GM23338 (cell line): ENCODE data around the gene USP35.

ENCODE experiments used
- CREB1 ChIP-seq: fragments of 250-450 bp; sonication (Bioruptor Pico); IDR thresholded peaks from 2 replicates; pipeline ENCODE4 v1.5.0; 2020; ENCODE audit warnings: low read depth, mild to moderate bottlenecking, moderate library complexity
- EZH2 ChIP-seq: fragments of 200-600 bp; sonication (generic); IDR thresholded peaks from one replicate; pipeline ENCODE4 v1.8.0; 2017; ENCODE audit warnings: antibody characterized with exemption, mild to moderate bottlenecking, low read depth; ENCODE audit not compliant: unreplicated experiment
- EZH2phosphoT487 ChIP-seq: fragments of 200-600 bp; sonication (generic); IDR thresholded peaks from one replicate; pipeline ENCODE4 v1.8.1; 2018; ENCODE audit warnings: antibody characterized with exemption; ENCODE audit not compliant: unreplicated experiment
- POLR2AphosphoS5 ChIP-seq: IDR thresholded peaks from 2 replicates; pipeline ENCODE4 v1.6.1; 2016; ENCODE audit warnings: antibody characterized with exemption, low read depth
- STAT1 ChIP-seq: IDR thresholded peaks from one replicate; pipeline ENCODE4 v1.6.1; 2016; ENCODE audit warnings: antibody characterized with exemption; ENCODE audit not compliant: unreplicated experiment
- ZNF114 ChIP-seq: fragments of 250-450 bp; sonication (Bioruptor Pico); IDR thresholded peaks from 2 replicates; pipeline ENCODE4 v1.5.0; 2020; ENCODE audit warnings: mild to moderate bottlenecking, moderate library complexity
- ZNF331 ChIP-seq: fragments of 250-450 bp; sonication (Bioruptor Pico); IDR thresholded peaks from 2 replicates; pipeline ENCODE4 v1.5.0; 2020; ENCODE audit warnings: low read depth, mild to moderate bottlenecking, moderate library complexity
- TF ChIP-seq, protein P1 (sequence below): IDR thresholded peaks from one replicate; pipeline ENCODE4 v1.6.1; 2018; ENCODE audit warnings: antibody characterized with exemption; ENCODE audit not compliant: unreplicated experiment
- TF ChIP-seq, protein P2 (sequence below), 2 experiments: fragments of 200-600 bp in 1 of 2; sonication (generic) in 1 of 2; conservative IDR thresholded peaks; 2 replicates each; pipeline versions ENCODE4 v1.5.1 to v1.6.1; 2016 to 2017; ENCODE audit warnings: antibody characterized with exemption in 2 of 2, low read depth in 2 of 2, mild to moderate bottlenecking in 2 of 2, moderate library complexity in 1 of 2
- TF ChIP-seq, protein P3 (sequence below): IDR thresholded peaks from 2 replicates; pipeline ENCODE4 v1.6.1; 2016; ENCODE audit warnings: antibody characterized with exemption
- TF ChIP-seq, protein P4 (sequence below): fragments of 250-450 bp; sonication (Bioruptor Pico); IDR thresholded peaks from 2 replicates; pipeline ENCODE4 v1.5.0; 2020; ENCODE audit warnings: mild to moderate bottlenecking, moderate library complexity

DNA sequence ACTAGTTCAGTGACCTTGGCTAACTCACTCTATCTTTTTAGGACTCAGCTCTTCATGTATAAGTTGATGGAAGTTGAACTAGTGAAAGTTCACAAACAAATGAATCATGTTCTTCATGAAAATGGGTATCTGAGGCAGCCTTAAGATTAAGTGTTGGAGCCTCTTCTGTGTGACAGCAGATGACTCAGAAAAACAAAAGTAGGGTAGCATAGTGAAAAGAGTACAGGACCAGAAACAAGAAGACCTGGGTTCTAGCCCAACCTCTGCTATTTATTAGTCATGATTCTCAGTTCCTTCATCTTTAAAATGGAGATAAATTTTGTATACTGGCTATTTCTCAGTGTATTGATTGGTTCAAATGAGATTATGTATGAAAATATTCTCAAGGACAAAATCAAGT lies 60.2 kb downstream of the USP35 start:
- TF ChIP-seq EZH2 (no peak), POLR2AphosphoS5 (no peak), EZH2phosphoT487 (no peak), ZNF114 (CRISPR knock-in tag) (no peak), CREB1 (CRISPR knock-in tag) (no peak), STAT1 (no peak), ZNF331 (no peak)
- TF ChIP-seq, protein P1, sequence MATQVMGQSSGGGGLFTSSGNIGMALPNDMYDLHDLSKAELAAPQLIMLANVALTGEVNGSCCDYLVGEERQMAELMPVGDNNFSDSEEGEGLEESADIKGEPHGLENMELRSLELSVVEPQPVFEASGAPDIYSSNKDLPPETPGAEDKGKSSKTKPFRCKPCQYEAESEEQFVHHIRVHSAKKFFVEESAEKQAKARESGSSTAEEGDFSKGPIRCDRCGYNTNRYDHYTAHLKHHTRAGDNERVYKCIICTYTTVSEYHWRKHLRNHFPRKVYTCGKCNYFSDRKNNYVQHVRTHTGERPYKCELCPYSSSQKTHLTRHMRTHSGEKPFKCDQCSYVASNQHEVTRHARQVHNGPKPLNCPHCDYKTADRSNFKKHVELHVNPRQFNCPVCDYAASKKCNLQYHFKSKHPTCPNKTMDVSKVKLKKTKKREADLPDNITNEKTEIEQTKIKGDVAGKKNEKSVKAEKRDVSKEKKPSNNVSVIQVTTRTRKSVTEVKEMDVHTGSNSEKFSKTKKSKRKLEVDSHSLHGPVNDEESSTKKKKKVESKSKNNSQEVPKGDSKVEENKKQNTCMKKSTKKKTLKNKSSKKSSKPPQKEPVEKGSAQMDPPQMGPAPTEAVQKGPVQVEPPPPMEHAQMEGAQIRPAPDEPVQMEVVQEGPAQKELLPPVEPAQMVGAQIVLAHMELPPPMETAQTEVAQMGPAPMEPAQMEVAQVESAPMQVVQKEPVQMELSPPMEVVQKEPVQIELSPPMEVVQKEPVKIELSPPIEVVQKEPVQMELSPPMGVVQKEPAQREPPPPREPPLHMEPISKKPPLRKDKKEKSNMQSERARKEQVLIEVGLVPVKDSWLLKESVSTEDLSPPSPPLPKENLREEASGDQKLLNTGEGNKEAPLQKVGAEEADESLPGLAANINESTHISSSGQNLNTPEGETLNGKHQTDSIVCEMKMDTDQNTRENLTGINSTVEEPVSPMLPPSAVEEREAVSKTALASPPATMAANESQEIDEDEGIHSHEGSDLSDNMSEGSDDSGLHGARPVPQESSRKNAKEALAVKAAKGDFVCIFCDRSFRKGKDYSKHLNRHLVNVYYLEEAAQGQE: no peak
- TF ChIP-seq, protein P2, sequence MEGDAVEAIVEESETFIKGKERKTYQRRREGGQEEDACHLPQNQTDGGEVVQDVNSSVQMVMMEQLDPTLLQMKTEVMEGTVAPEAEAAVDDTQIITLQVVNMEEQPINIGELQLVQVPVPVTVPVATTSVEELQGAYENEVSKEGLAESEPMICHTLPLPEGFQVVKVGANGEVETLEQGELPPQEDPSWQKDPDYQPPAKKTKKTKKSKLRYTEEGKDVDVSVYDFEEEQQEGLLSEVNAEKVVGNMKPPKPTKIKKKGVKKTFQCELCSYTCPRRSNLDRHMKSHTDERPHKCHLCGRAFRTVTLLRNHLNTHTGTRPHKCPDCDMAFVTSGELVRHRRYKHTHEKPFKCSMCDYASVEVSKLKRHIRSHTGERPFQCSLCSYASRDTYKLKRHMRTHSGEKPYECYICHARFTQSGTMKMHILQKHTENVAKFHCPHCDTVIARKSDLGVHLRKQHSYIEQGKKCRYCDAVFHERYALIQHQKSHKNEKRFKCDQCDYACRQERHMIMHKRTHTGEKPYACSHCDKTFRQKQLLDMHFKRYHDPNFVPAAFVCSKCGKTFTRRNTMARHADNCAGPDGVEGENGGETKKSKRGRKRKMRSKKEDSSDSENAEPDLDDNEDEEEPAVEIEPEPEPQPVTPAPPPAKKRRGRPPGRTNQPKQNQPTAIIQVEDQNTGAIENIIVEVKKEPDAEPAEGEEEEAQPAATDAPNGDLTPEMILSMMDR (conservative IDR thresholded peaks at IDR 0.05; ENCODE audit: low read depth in 2 of 2): no peak
- TF ChIP-seq, protein P3, sequence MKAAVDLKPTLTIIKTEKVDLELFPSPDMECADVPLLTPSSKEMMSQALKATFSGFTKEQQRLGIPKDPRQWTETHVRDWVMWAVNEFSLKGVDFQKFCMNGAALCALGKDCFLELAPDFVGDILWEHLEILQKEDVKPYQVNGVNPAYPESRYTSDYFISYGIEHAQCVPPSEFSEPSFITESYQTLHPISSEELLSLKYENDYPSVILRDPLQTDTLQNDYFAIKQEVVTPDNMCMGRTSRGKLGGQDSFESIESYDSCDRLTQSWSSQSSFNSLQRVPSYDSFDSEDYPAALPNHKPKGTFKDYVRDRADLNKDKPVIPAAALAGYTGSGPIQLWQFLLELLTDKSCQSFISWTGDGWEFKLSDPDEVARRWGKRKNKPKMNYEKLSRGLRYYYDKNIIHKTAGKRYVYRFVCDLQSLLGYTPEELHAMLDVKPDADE: no peak
- TF ChIP-seq, protein P4, sequence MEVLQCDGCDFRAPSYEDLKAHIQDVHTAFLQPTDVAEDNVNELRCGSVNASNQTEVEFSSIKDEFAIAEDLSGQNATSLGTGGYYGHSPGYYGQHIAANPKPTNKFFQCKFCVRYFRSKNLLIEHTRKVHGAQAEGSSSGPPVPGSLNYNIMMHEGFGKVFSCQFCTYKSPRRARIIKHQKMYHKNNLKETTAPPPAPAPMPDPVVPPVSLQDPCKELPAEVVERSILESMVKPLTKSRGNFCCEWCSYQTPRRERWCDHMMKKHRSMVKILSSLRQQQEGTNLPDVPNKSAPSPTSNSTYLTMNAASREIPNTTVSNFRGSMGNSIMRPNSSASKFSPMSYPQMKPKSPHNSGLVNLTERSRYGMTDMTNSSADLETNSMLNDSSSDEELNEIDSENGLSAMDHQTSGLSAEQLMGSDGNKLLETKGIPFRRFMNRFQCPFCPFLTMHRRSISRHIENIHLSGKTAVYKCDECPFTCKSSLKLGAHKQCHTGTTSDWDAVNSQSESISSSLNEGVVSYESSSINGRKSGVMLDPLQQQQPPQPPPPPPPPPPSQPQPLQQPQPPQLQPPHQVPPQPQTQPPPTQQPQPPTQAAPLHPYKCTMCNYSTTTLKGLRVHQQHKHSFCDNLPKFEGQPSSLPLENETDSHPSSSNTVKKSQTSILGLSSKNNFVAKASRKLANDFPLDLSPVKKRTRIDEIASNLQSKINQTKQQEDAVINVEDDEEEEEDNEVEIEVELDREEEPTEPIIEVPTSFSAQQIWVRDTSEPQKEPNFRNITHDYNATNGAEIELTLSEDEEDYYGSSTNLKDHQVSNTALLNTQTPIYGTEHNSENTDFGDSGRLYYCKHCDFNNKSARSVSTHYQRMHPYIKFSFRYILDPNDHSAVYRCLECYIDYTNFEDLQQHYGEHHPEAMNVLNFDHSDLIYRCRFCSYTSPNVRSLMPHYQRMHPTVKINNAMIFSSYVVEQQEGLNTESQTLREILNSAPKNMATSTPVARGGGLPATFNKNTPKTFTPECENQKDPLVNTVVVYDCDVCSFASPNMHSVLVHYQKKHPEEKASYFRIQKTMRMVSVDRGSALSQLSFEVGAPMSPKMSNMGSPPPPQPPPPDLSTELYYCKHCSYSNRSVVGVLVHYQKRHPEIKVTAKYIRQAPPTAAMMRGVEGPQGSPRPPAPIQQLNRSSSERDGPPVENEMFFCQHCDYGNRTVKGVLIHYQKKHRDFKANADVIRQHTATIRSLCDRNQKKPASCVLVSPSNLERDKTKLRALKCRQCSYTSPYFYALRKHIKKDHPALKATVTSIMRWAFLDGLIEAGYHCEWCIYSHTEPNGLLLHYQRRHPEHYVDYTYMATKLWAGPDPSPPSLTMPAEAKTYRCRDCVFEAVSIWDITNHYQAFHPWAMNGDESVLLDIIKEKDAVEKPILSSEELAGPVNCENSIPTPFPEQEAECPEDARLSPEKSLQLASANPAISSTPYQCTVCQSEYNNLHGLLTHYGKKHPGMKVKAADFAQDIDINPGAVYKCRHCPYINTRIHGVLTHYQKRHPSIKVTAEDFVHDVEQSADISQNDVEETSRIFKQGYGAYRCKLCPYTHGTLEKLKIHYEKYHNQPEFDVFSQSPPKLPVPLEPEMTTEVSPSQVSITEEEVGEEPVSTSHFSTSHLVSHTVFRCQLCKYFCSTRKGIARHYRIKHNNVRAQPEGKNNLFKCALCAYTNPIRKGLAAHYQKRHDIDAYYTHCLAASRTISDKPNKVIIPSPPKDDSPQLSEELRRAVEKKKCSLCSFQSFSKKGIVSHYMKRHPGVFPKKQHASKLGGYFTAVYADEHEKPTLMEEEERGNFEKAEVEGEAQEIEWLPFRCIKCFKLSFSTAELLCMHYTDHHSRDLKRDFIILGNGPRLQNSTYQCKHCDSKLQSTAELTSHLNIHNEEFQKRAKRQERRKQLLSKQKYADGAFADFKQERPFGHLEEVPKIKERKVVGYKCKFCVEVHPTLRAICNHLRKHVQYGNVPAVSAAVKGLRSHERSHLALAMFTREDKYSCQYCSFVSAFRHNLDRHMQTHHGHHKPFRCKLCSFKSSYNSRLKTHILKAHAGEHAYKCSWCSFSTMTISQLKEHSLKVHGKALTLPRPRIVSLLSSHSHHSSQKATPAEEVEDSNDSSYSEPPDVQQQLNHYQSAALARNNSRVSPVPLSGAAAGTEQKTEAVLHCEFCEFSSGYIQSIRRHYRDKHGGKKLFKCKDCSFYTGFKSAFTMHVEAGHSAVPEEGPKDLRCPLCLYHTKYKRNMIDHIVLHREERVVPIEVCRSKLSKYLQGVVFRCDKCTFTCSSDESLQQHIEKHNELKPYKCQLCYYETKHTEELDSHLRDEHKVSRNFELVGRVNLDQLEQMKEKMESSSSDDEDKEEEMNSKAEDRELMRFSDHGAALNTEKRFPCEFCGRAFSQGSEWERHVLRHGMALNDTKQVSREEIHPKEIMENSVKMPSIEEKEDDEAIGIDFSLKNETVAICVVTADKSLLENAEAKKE (CRISPR knock-in tag): no peak
